Adrenal gland (tissue), 5 donors: ENCODE data around the gene FGGY.

Experiments used
- CTCF ChIP-seq, 6 experiments: fragments of 450-650 bp in 4 of 6; fragments of 200-600 bp in 2 of 6; sonication (generic) in 1 of 6; IDR thresholded peaks; 1 replicate in 5 of 6; 2 replicates in 1 of 6; pipeline versions ENCODE4 v1.5.1 to v1.8.0; 2016 to 2021; ENCODE audit warnings: antibody characterized with exemption in 6 of 6, mild to moderate bottlenecking in 2 of 6, moderate library complexity in 1 of 6
- POLR2A ChIP-seq, 2 donors: fragments of 450-650 bp; IDR thresholded peaks; one replicate each; pipeline ENCODE4 v1.6.1; 2017; ENCODE audit warnings: antibody characterized with exemption in 2 of 2, mild to moderate bottlenecking in 2 of 2, moderate library complexity in 1 of 2
- donor health status: DM: no; HTN: no; CAD: no.

- TF ChIP-seq CTCF (IDR thresholded peaks at IDR 0.05) (no peak), POLR2A (IDR thresholded peaks at IDR 0.05) (no peak)
Observed at GRCh38 chr1:59409549-59409948, 112.7 kb downstream of the FGGY start.
